Mesothelial cell of epicardium (in vitro differentiated cells): Measurements from ENCODE around the gene DBNDD2. TPM values are rescaled to one million over a fixed set of nuclear protein-coding genes. Genes with fewer than 3 reads are reported as not detected.

Experiments used
- DNase-seq, 2 experiments: peaks; one replicate each; pipeline ENCODE4 v3.0.0; 2021; ENCODE audit warnings: low spot score in 2 of 2; ENCODE audit not compliant: unreplicated experiment in 2 of 2
- H3K27ac Mint-ChIP-seq: 2 replicates; pipeline ENCODE4 v1.8.0; 2021; ENCODE audit warnings: mixed read lengths
- H3K27me3 Mint-ChIP-seq: 2 replicates; pipeline ENCODE4 v1.8.0; 2021; ENCODE audit warnings: low read depth, mixed read lengths
- H3K36me3 Mint-ChIP-seq: 2 replicates; pipeline ENCODE4 v1.8.0; 2021; ENCODE audit warnings: mixed read lengths
- H3K4me1 Mint-ChIP-seq: 2 replicates; pipeline ENCODE4 v1.8.0; 2021; ENCODE audit warnings: mixed read lengths
- H3K4me3 Mint-ChIP-seq: 2 replicates; pipeline ENCODE4 v1.8.0; 2021; ENCODE audit warnings: mild to moderate bottlenecking, moderate library complexity, mixed read lengths
- H3K9me3 Mint-ChIP-seq: 2 replicates; pipeline ENCODE4 v1.8.0; 2021; ENCODE audit warnings: mixed read lengths
- CTCF ChIP-seq: fragments of 200-600 bp; sonication (generic); IDR thresholded peaks from one replicate; pipeline ENCODE4 v1.5.0; 2021; ENCODE audit warnings: antibody characterized with exemption; ENCODE audit not compliant: unreplicated experiment
- total RNA-seq: library from RNA; stranded (reverse); gene quantifications from 3 replicates; pipeline ENCODE4 v1.2.1, GENCODE V29; 2021

The DBNDD2 gene
- total RNA-seq, 1 donor from 2014 or later, result 10.5 TPM

GRCh38 chr20:45391559-45391958 is 16.5 kb upstream of the DBNDD2 start:
- Mint-ChIP-seq H3K27me3 (no peaks in the 10 kb centered on the region), H3K27ac (no peak overlapping the region), H3K4me1 (no peaks in the 10 kb centered on the region), H3K4me3 (no peak overlapping the region), H3K36me3 (peaks cover 4% of the 10 kb centered on the region), H3K9me3 (peaks cover 16% of the 10 kb centered on the region)
- TF ChIP-seq CTCF, result no peak
- DNase-seq, result no peak

GRCh38 chr20:45392733-45393132 is 15.4 kb upstream of the DBNDD2 start:
- no peak for TF ChIP-seq CTCF
- no peak overlapping the region for H3K27ac Mint-ChIP-seq
- H3K4me1 Mint-ChIP-seq, result no peaks in the 10 kb centered on the region
- H3K4me3 Mint-ChIP-seq, result no peak overlapping the region
- no peaks in the 10 kb centered on the region for H3K27me3 Mint-ChIP-seq
- H3K36me3 Mint-ChIP-seq, result no peaks in the 10 kb centered on the region
- no peak for DNase-seq
- peaks cover 8% of the 10 kb centered on the region for H3K9me3 Mint-ChIP-seq

GRCh38 chr20:45394221-45395113 is 13.6 kb upstream of the DBNDD2 start:
- Mint-ChIP-seq H3K36me3 (peaks cover 4% of the 10 kb centered on the region), H3K27ac (no peak overlapping the region), H3K9me3 (peaks cover 15% of the 10 kb centered on the region), H3K4me3 (no peak overlapping the region), H3K4me1 (no peaks in the 10 kb centered on the region), H3K27me3 (no peaks in the 10 kb centered on the region)
- no peak for TF ChIP-seq CTCF
- no peak for DNase-seq

GRCh38 chr20:45395114-45395415 is 13.0 kb upstream of the DBNDD2 start:
- Mint-ChIP-seq H3K4me1 (no peaks in the 10 kb centered on the region), H3K9me3 (peaks cover 21% of the 10 kb centered on the region), H3K27ac (no peak overlapping the region), H3K4me3 (no peak overlapping the region), H3K36me3 (peaks cover 10% of the 10 kb centered on the region), H3K27me3 (no peaks in the 10 kb centered on the region)
- no peak for DNase-seq
- TF ChIP-seq CTCF, result no peak

- Mint-ChIP-seq H3K4me1 (no peaks in the 10 kb centered on the region), H3K27ac (no peak overlapping the region), H3K4me3 (no peak overlapping the region), H3K9me3 (peaks cover 34% of the 10 kb centered on the region), H3K36me3 (peaks cover 22% of the 10 kb centered on the region), H3K27me3 (peaks cover 8% of the 10 kb centered on the region)
- no peak for TF ChIP-seq CTCF
- no peak for DNase-seq
These were observed 9.1 kb upstream of the DBNDD2 start for GRCh38 chr20:45399018-45399417.
